HG03025 (cell line): ENCODE measurements around the gene DQX1.
"Not testable (repeated sequence)": the region's sequence is repeated elsewhere in the genome, so short reads cannot be mapped to it uniquely, and the experiment has no call there.

Experiments
- ATAC-seq: cut with Tn5 transposase; IDR thresholded peaks from one replicate; pipeline ENCODE4 v1.9.1; 2021; ENCODE audit warnings: mild to moderate bottlenecking, moderate library complexity; ENCODE audit not compliant: unreplicated experiment, low FRiP score

Gene DQX1

DNA sequence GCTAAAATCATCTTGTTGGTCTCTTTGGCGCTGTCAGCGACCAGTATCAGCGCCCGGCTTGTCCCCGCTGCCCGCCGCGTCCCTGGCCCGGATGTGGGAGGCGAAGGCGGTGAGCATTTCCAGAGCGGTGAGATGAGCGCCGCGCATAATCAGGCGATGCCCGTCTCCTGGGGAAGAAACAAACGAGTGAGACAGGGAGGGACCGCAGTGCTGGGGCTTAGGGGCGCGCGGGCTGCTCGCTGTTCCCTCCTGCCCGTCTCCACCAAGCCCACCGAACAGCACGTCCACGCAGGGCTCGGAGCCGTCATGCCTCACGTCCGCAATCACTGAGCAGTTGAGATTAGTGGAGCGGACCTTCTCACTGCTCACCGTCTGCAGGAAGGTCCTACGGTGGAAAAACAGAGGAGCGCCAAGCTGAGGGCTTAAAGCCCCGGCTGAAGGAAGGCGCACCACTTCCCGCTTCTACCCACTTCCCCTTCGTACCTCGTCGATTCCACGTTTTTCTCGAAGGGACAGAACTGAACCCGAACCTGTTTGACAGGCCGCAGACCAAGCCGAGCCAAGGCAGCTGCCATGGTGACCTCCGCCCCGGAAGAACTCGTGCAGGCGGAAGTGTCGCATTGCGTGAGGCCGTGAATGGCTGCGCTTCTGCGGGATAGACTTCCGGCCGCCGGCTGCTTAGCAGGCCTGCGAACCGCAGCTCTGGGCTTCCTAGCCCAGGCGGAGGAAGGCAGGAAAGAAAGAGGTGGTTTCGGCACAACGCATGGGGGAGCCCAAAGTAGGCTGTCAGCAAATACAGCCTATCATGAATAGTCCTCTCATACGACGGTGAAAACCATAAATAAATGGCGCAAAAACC is 53.7 kb downstream of the DQX1 start, which contains the start of gene MRPL53:
TSS of gene MRPL53 (minus strand) at position 595 of the 859 bp plus-strand sequence. CDS start at position 575, 20 bp downstream.
- peak; percentile 76 for ATAC-seq

DNA sequence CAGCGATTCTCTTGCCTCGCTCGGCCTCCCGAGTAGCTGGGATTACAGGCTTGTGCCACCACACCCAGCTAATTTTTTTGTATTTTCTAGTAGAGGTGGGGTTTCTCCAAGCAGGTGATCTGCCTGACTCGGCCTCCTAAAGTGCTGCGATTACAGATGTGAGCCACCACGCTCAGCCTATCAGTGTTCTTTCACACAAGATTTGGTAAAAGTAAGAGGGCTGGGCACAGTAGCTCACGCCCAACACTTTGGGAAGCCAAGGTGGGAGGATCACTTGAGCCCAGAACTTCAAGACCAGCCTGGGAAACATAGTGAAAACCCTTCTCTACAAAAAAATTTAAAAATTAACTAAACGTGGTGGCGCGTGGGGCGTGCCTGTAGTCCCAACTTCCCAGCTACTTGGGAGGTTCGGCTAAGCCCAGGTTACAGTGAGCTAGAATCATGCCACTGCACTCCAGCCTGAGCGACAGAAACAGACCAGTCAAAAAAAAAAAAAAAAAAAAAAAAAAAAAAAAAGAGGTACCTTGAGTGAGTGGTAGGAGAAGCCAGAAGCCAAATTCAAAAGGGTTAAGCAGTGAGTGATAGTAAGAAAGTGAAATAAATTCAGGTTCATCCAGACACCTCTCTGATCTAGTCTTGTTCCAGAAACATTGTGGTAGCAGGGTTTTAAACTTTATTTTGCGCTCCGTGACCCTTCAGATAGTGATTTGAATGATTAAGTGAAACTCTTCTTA is 54.5 kb downstream of the DQX1 start:
- ATAC-seq, result no peak

DNA sequence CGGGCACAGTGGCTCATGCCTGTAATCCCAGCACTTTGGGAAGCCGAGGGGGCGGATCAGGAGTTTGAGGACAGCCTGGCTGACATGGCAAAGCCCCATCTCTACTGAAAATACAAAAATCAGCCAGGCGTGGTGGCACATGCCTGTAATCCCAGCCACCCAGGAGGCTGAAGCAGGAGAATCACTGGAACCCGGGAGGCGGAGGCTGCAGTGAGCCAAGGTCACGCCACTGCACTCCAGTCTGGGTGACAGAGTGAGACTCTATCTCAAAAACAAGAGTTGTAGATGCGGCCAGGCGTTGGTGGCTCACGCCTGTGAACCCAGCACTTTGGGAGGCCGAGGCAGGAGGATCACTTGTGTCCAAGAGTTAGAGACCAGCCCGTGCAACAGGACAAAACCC is 55.3 kb downstream of the DQX1 start:
- not testable (repeated sequence) for ATAC-seq
